SU-DHL-6 (cell line): ENCODE data around the gene RNASE8.

Experiments used
- CTCF ChIP-seq: fragments of 200-600 bp; sonication (generic); IDR thresholded peaks from one replicate; pipeline ENCODE4 v1.5.1; 2017; ENCODE audit warnings: antibody characterized with exemption, mild to moderate bottlenecking, low read length, moderate library complexity; ENCODE audit not compliant: insufficient read depth, poor library complexity, severe bottlenecking
- EZH2phosphoT487 ChIP-seq: fragments of 200-600 bp; sonication (generic), shearing (Covaris generic); conservative IDR thresholded peaks from 2 replicates; pipeline ENCODE4 v1.6.1; 2018; ENCODE audit warnings: mild to moderate bottlenecking, antibody characterized with exemption, low read length, moderate library complexity, mixed read lengths

- TF ChIP-seq CTCF (no peak), EZH2phosphoT487 (no peak)
These were observed 20.9 kb upstream of the RNASE8 start for GRCh38 chr14:21036751-21037150.
